GM12878 (cell line): ENCODE data around the gene PXMP4.

Experiments
- BCL11A ChIP-seq: IDR thresholded peaks from 2 replicates; pipeline ENCODE4 v1.6.1; 2011; ENCODE audit warnings: low read depth, low read length
- CTCF ChIP-seq, 3 experiments: IDR thresholded peaks in 2 of 3; conservative IDR thresholded peaks in 1 of 3; 2 replicates each; pipeline ENCODE4 v1.5.1; 2011; ENCODE audit warnings: low read depth in 3 of 3, low read length in 3 of 3, mild to moderate bottlenecking in 3 of 3, control low read depth in 2 of 3, moderate library complexity in 2 of 3, inconsistent platforms in 1 of 3, mixed read lengths in 1 of 3; ENCODE audit not compliant: control insufficient read depth in 2 of 3, insufficient read depth in 1 of 3; ENCODE audit errors: extremely low read depth in 1 of 3
- LARP7 ChIP-seq: fragments of 450-650 bp; IDR thresholded peaks from 2 replicates; pipeline ENCODE4 v1.6.1; 2017; ENCODE audit warnings: mild to moderate bottlenecking
- NBN ChIP-seq: fragments of 450-650 bp; IDR thresholded peaks from 2 replicates; pipeline ENCODE4 v1.6.1; 2016
- PBX3 ChIP-seq: IDR thresholded peaks from 2 replicates; pipeline ENCODE4 v1.6.1; 2011; ENCODE audit warnings: mild to moderate bottlenecking, low read depth, low read length, moderate library complexity; ENCODE audit not compliant: insufficient replicate concordance
- POLR2A ChIP-seq: IDR thresholded peaks from 2 replicates; pipeline ENCODE4 v1.6.1; 2011; ENCODE audit warnings: low read depth, mild to moderate bottlenecking, low read length
- RAD21 ChIP-seq: IDR thresholded peaks from 2 replicates; pipeline ENCODE4 v1.6.1; 2011; ENCODE audit warnings: mild to moderate bottlenecking, low read depth, low read length, moderate library complexity; ENCODE audit not compliant: insufficient read depth
- REST ChIP-seq: IDR thresholded peaks from 2 replicates; pipeline ENCODE4 v1.6.1; 2012; ENCODE audit warnings: mild to moderate bottlenecking, low read depth, low read length
- SRF ChIP-seq, 2 experiments: IDR thresholded peaks; 2 replicates each; pipeline ENCODE4 v1.6.1; 2011; ENCODE audit warnings: low read depth in 2 of 2, low read length in 2 of 2, mild to moderate bottlenecking in 1 of 2, moderate library complexity in 1 of 2
- ZBTB33 ChIP-seq: fragments of 450-650 bp; IDR thresholded peaks from 2 replicates; pipeline ENCODE4 v1.6.1; 2017; ENCODE audit warnings: mild to moderate bottlenecking
- ZNF24 ChIP-seq: fragments of 450-650 bp; IDR thresholded peaks from 2 replicates; pipeline ENCODE4 v1.6.1; 2017; ENCODE audit warnings: antibody characterized with exemption, mild to moderate bottlenecking
- ZNF687 ChIP-seq: fragments of 450-650 bp; IDR thresholded peaks from 2 replicates; pipeline ENCODE4 v1.6.1; 2017; ENCODE audit warnings: mild to moderate bottlenecking, moderate library complexity

GRCh38 chr20:33703498-33704137, 16.5 kb downstream of the PXMP4 start:
- no peak for TF ChIP-seq ZNF24
- TF ChIP-seq ZBTB33 = no peak
- TF ChIP-seq NBN = no peak
- TF ChIP-seq POLR2A = no peak
- no peak for TF ChIP-seq SRF (IDR thresholded peaks at IDR 0.05; ENCODE audit: low read depth in 2 of 2, low read length in 2 of 2)
- TF ChIP-seq CTCF (IDR thresholded peaks at IDR 0.05 in 2 of 3, conservative IDR thresholded peaks at IDR 0.05 in 1 of 3; ENCODE audit: control insufficient read depth in 2 of 3, extremely low read depth in 1 of 3, insufficient read depth in 1 of 3, low read depth in 3 of 3, low read length in 3 of 3) = no peak
- TF ChIP-seq BCL11A = no peak
- TF ChIP-seq REST = no peak
- no peak for TF ChIP-seq LARP7
- TF ChIP-seq RAD21 = no peak
- TF ChIP-seq ZNF687 = no peak
- no peak for TF ChIP-seq PBX3
